ENCODE measurements around the gene PI4KA.

DNA sequence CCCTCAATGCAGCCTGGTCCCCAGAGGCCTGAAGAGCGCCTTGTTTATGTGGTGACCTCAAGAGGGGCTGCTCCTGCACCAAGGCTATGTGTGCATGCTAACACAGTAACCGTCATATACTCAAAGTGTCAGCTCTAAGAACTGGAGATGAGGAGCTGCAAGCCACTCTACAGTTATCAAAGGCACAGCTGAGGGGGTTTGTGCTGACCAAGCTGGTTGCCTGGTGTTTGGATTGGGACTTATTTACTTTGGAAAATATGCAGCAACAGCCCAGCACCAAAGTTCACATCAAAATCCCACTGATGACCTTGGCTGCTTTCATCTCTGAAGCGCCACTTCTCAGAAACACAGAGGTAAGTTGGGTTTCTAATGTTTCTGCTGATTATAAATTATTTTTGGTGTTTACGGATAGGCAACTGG lies 84.8 kb downstream of the PI4KA start, which contains the start of gene SERPIND1:
- TF ChIP-seq, protein P1, sequence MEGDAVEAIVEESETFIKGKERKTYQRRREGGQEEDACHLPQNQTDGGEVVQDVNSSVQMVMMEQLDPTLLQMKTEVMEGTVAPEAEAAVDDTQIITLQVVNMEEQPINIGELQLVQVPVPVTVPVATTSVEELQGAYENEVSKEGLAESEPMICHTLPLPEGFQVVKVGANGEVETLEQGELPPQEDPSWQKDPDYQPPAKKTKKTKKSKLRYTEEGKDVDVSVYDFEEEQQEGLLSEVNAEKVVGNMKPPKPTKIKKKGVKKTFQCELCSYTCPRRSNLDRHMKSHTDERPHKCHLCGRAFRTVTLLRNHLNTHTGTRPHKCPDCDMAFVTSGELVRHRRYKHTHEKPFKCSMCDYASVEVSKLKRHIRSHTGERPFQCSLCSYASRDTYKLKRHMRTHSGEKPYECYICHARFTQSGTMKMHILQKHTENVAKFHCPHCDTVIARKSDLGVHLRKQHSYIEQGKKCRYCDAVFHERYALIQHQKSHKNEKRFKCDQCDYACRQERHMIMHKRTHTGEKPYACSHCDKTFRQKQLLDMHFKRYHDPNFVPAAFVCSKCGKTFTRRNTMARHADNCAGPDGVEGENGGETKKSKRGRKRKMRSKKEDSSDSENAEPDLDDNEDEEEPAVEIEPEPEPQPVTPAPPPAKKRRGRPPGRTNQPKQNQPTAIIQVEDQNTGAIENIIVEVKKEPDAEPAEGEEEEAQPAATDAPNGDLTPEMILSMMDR (IDR thresholded peaks at IDR 0.05) = no peak
- TF ChIP-seq POLR2A (IDR thresholded peaks at IDR 0.05) = no peak

Data from stomach (tissue), 4 donors.